ENCODE measurements around the gene KBTBD12. TPM values are rescaled to one million over a fixed set of nuclear protein-coding genes. Genes with fewer than 3 reads are reported as not detected.

Gene KBTBD12
- total RNA-seq, 1 experiment from 2014 or later = not detected

- H3K4me3 ChIP-seq (replicated peaks in 1 of 2; ENCODE audit: low read depth in 1 of 2, low read length in 2 of 2) = no peak overlapping the region
- peaks cover 0 to 2% of the 10 kb centered on the region in 2 experiments; a peak in 2 of 4 replicates for H3K4me1 ChIP-seq (ENCODE audit: control insufficient read depth in 1 of 2, insufficient read depth in 2 of 2, low read length in 2 of 2)
- no peaks in the 10 kb centered on the region for H3K36me3 ChIP-seq (ENCODE audit: control insufficient read depth in 1 of 2, insufficient read depth in 2 of 2, low read length in 2 of 2)
- BruUV-seq (replicated peaks) = no TSS peak
- H3K27ac ChIP-seq (ENCODE audit: low read depth, low read length) = no peak overlapping the region
- H3K9me3 ChIP-seq (ENCODE audit: control insufficient read depth in 1 of 2, insufficient read depth in 1 of 2, low read depth in 1 of 2, low read length in 2 of 2) = no peaks in the 10 kb centered on the region
- no peaks in the 10 kb centered on the region for H3K79me2 ChIP-seq (ENCODE audit: insufficient read depth, low read length)
- H3K4me2 ChIP-seq (ENCODE audit: low read length) = no peak overlapping the region
- no peak overlapping the region for H2AFZ ChIP-seq (ENCODE audit: low read depth, low read length, poor library complexity, severe bottlenecking)
- no peak overlapping the region for H3K9ac ChIP-seq (ENCODE audit: low read length)
- ChIA-PET POLR2A (no interaction called here), CTCF (no interaction called here), RAD21 (ENCODE audit: low non-redundant PET in 1 of 2, low total read pairs in 2 of 2, uncharacterized antibody in 2 of 2, unreplicated experiment in 2 of 2) (no interaction called here)
- DNase-seq (ENCODE audit: low read depth, low spot score) = no peak
- no peak for ATAC-seq
- H3K27me3 ChIP-seq (ENCODE audit: insufficient read depth, low read length) = no peaks in the 10 kb centered on the region
- peaks cover 4% of the 10 kb centered on the region; the same call in 1 of the 2 replicates for H3K9me2 ChIP-seq (ENCODE audit: insufficient read depth)
- intact Hi-C loops (cut with micrococcal nuclease) = no loop called here
- H4K20me1 ChIP-seq (ENCODE audit: insufficient read depth) = no peaks in the 10 kb centered on the region
- TF ChIP-seq JUND (IDR thresholded peaks at IDR 0.05) (no peak), SIN3A (IDR thresholded peaks at IDR 0.05; ENCODE audit: low read depth) (no peak), EGR1 (IDR thresholded peaks at IDR 0.05; ENCODE audit: low read depth) (no peak), EZH2 (IDR thresholded peaks at IDR 0.05) (no peak), EZH2phosphoT487 (IDR thresholded peaks at IDR 0.05; ENCODE audit: borderline replicate concordance) (no peak), ZFX (IDR thresholded peaks at IDR 0.05) (no peak), REST (IDR thresholded peaks at IDR 0.05; ENCODE audit: low read depth) (no peak)
Observed at GRCh38 chr3:127967316-127967715, 52.3 kb downstream of the KBTBD12 start.

Measured in HCT116 (cell line).